ENCODE measurements around the gene LGALS7B. TPM values are rescaled to one million over a fixed set of nuclear protein-coding genes. Genes with fewer than 3 reads are reported as not detected.

LGALS7B gene
- total RNA-seq, 1 experiment from 2014 or later: 1.2 TPM

DNA sequence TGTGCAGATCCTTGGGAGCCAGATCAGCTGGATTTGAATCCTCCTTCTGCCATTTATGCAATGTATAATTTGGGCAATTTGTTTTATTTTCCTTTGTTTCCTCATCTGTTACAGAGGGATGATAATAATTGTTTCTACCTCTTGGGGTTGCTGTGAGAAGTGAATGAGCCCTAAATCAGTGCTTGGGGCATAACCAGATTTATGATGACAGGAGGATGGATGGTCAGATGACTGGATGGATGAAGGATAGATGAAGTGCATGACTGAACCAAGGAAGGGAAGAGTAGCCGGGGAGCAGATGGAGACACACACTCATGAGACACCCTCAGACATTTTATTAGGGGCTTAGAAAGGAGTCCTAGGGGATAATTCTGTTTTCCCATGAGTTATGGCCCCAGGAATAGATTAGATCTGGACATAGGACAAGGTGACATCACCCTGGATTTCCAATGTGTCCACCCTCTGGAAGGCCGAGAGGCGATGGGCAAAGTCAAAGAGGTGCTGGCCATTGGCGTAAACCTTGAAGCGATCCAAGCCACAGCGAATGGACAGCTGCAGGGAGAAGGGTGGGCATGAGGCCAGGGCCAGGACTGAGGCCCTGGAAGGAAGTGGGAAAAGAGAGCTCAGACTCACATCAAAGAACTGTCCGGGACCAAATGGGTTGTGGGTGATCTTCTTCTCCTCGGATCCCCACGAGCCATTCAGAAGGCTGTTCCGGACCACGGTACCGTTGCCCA lies 12.5 kb downstream of the LGALS7B start:
- no peaks in the 10 kb centered on the region for H3K36me3 Mint-ChIP-seq
- ChIA-PET POLR2A (no interaction called here), CTCF (interaction anchor here (1.4 kb wide), 1 partner anchor 32 kb away, joined by 4 read pairs; no protein-coding TSS in a partner anchor)
- DNase-seq (ENCODE audit: low spot score) (no peak), ATAC-seq (no peak)
- H3K4me1 Mint-ChIP-seq: no peaks in the 10 kb centered on the region; the same call in 1 of the 2 replicates
- peaks cover under 1% of the 10 kb centered on the region; the same call in 1 of the 2 replicates for H3K9me3 Mint-ChIP-seq
- no peak overlapping the region for H3K27ac Mint-ChIP-seq
- H3K27me3 Mint-ChIP-seq (ENCODE audit: low read depth): peaks cover 4% of the 10 kb centered on the region
- TF ChIP-seq ETV6 (CRISPR knock-in tag; IDR thresholded peaks at IDR 0.05) (no peak), OVOL2 (CRISPR knock-in tag; IDR thresholded peaks at IDR 0.05; ENCODE audit: borderline replicate concordance) (no peak), NFATC4 (CRISPR knock-in tag; IDR thresholded peaks at IDR 0.05) (no peak), MAX (CRISPR knock-in tag; IDR thresholded peaks at IDR 0.05) (no peak), IRF1 (CRISPR knock-in tag; IDR thresholded peaks at IDR 0.05) (no peak), ZNF396 (CRISPR knock-in tag; IDR thresholded peaks at IDR 0.05; ENCODE audit: borderline replicate concordance) (no peak), NR3C1 (CRISPR knock-in tag; conservative IDR thresholded peaks at IDR 0.05; ENCODE audit: low read depth) (no peak), RELA (CRISPR knock-in tag; IDR thresholded peaks at IDR 0.05; ENCODE audit: borderline replicate concordance) (no peak), HMGXB4 (CRISPR knock-in tag; IDR thresholded peaks at IDR 0.05) (no peak), FOXK1 (CRISPR knock-in tag; IDR thresholded peaks at IDR 0.05) (no peak), JUN (CRISPR knock-in tag; IDR thresholded peaks at IDR 0.05) (no peak), E2F1 (CRISPR knock-in tag; IDR thresholded peaks at IDR 0.05) (no peak), ZNF138 (CRISPR knock-in tag; conservative IDR thresholded peaks at IDR 0.05) (no peak), ZNF425 (CRISPR knock-in tag; conservative IDR thresholded peaks at IDR 0.05) (no peak)
- TF ChIP-seq, protein P1, sequence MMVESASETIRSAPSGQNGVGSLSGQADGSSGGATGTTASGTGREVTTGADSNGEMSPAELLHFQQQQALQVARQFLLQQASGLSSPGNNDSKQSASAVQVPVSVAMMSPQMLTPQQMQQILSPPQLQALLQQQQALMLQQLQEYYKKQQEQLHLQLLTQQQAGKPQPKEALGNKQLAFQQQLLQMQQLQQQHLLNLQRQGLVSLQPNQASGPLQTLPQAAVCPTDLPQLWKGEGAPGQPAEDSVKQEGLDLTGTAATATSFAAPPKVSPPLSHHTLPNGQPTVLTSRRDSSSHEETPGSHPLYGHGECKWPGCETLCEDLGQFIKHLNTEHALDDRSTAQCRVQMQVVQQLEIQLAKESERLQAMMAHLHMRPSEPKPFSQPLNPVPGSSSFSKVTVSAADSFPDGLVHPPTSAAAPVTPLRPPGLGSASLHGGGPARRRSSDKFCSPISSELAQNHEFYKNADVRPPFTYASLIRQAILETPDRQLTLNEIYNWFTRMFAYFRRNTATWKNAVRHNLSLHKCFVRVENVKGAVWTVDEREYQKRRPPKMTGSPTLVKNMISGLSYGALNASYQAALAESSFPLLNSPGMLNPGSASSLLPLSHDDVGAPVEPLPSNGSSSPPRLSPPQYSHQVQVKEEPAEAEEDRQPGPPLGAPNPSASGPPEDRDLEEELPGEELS (CRISPR knock-in tag; IDR thresholded peaks at IDR 0.05): no peak
- TF ChIP-seq, protein P2, sequence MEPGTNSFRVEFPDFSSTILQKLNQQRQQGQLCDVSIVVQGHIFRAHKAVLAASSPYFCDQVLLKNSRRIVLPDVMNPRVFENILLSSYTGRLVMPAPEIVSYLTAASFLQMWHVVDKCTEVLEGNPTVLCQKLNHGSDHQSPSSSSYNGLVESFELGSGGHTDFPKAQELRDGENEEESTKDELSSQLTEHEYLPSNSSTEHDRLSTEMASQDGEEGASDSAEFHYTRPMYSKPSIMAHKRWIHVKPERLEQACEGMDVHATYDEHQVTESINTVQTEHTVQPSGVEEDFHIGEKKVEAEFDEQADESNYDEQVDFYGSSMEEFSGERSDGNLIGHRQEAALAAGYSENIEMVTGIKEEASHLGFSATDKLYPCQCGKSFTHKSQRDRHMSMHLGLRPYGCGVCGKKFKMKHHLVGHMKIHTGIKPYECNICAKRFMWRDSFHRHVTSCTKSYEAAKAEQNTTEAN (CRISPR knock-in tag; IDR thresholded peaks at IDR 0.05): no peak
- TF ChIP-seq, protein P3, sequence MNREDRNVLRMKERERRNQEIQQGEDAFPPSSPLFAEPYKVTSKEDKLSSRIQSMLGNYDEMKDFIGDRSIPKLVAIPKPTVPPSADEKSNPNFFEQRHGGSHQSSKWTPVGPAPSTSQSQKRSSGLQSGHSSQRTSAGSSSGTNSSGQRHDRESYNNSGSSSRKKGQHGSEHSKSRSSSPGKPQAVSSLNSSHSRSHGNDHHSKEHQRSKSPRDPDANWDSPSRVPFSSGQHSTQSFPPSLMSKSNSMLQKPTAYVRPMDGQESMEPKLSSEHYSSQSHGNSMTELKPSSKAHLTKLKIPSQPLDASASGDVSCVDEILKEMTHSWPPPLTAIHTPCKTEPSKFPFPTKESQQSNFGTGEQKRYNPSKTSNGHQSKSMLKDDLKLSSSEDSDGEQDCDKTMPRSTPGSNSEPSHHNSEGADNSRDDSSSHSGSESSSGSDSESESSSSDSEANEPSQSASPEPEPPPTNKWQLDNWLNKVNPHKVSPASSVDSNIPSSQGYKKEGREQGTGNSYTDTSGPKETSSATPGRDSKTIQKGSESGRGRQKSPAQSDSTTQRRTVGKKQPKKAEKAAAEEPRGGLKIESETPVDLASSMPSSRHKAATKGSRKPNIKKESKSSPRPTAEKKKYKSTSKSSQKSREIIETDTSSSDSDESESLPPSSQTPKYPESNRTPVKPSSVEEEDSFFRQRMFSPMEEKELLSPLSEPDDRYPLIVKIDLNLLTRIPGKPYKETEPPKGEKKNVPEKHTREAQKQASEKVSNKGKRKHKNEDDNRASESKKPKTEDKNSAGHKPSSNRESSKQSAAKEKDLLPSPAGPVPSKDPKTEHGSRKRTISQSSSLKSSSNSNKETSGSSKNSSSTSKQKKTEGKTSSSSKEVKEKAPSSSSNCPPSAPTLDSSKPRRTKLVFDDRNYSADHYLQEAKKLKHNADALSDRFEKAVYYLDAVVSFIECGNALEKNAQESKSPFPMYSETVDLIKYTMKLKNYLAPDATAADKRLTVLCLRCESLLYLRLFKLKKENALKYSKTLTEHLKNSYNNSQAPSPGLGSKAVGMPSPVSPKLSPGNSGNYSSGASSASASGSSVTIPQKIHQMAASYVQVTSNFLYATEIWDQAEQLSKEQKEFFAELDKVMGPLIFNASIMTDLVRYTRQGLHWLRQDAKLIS (CRISPR knock-in tag; IDR thresholded peaks at IDR 0.05; ENCODE audit: borderline replicate concordance): no peak
- no peak overlapping the region for H3K4me3 Mint-ChIP-seq
